Astrocyte (in vitro differentiated cells and primary cell): ENCODE data around the gene TIMM13. TPM values are rescaled to one million over a fixed set of nuclear protein-coding genes. Genes with fewer than 3 reads are reported as not detected.

ENCODE experiments used
- DNase-seq: peaks from one replicate; pipeline ENCODE4 v3.0.0-alpha.2; 2010; ENCODE audit warnings: low read depth
- FAIRE-seq: peaks from 2 replicates; lab custom pipeline; 2011; peaks lifted over from hg19 to GRCh38; lab: Jason Lieb, UNC
- H2AFZ ChIP-seq: 2 replicates; pipeline ENCODE4 v1.6.0; 2012; ENCODE audit warnings: low read depth, low read length, inconsistent platforms
- H3K27ac ChIP-seq: 2 replicates; pipeline ENCODE4 v1.5.1; 2011; ENCODE audit warnings: low read depth, low read length, inconsistent platforms
- H3K27me3 ChIP-seq: 2 replicates; pipeline ENCODE4 v1.6.0; 2011; ENCODE audit warnings: low read length, inconsistent platforms; ENCODE audit not compliant: insufficient read depth
- H3K36me3 ChIP-seq: 2 replicates; pipeline ENCODE4 v1.5.1; 2011; ENCODE audit warnings: low read length, inconsistent platforms; ENCODE audit not compliant: insufficient read depth
- H3K4me1 ChIP-seq: 2 replicates; pipeline ENCODE4 v1.5.1; 2011; ENCODE audit warnings: low read length, inconsistent platforms; ENCODE audit not compliant: insufficient read depth
- H3K4me2 ChIP-seq: 2 replicates; pipeline ENCODE4 v1.6.0; 2012; ENCODE audit warnings: low read length, inconsistent platforms
- H3K4me3 ChIP-seq: 2 replicates; pipeline ENCODE4 v1.5.1; 2011; ENCODE audit warnings: low read depth, mild to moderate bottlenecking, low read length, inconsistent platforms; ENCODE audit not compliant: insufficient read depth
- H3K79me2 ChIP-seq: 2 replicates; pipeline ENCODE4 v1.6.0; 2012; ENCODE audit warnings: mild to moderate bottlenecking, low read length, inconsistent platforms; ENCODE audit not compliant: insufficient read depth
- H3K9ac ChIP-seq: 2 replicates; pipeline ENCODE4 v1.6.0; 2012; ENCODE audit warnings: mild to moderate bottlenecking, low read length, inconsistent platforms
- H3K9me3 ChIP-seq: 2 replicates; pipeline ENCODE4 v1.5.1; 2012; ENCODE audit warnings: low read depth, mild to moderate bottlenecking, low read length, inconsistent platforms; ENCODE audit not compliant: insufficient read depth
- H4K20me1 ChIP-seq: 2 replicates; pipeline ENCODE4 v1.6.0; 2012; ENCODE audit warnings: low read length, inconsistent platforms; ENCODE audit not compliant: insufficient read depth
- H3K27ac Mint-ChIP-seq: one replicate; pipeline ENCODE4 v1.8.0; 2021; ENCODE audit warnings: mild to moderate bottlenecking, mixed read lengths; ENCODE audit not compliant: unreplicated experiment
- H3K27me3 Mint-ChIP-seq: one replicate; pipeline ENCODE4 v1.8.0; 2021; ENCODE audit warnings: low read depth, mixed read lengths; ENCODE audit not compliant: unreplicated experiment
- H3K36me3 Mint-ChIP-seq: one replicate; pipeline ENCODE4 v1.8.0; 2021; ENCODE audit warnings: low read depth, mixed read lengths; ENCODE audit not compliant: unreplicated experiment
- H3K4me1 Mint-ChIP-seq: one replicate; pipeline ENCODE4 v1.8.0; 2021; ENCODE audit warnings: low read depth, mixed read lengths; ENCODE audit not compliant: unreplicated experiment
- H3K4me3 Mint-ChIP-seq: one replicate; pipeline ENCODE4 v1.8.0; 2021; ENCODE audit warnings: mild to moderate bottlenecking, moderate library complexity, mixed read lengths; ENCODE audit not compliant: unreplicated experiment
- H3K9me3 Mint-ChIP-seq: one replicate; pipeline ENCODE4 v1.8.0; 2021; ENCODE audit warnings: mild to moderate bottlenecking, mixed read lengths; ENCODE audit not compliant: unreplicated experiment
- CTCF ChIP-seq: IDR thresholded peaks from 2 replicates; pipeline ENCODE4 v1.5.1; 2011; ENCODE audit warnings: low read depth, mild to moderate bottlenecking, inconsistent platforms, low read length, moderate library complexity; ENCODE audit not compliant: insufficient read depth
- EZH2 ChIP-seq: IDR thresholded peaks from 2 replicates; pipeline ENCODE4 v1.6.1; 2012; ENCODE audit warnings: mild to moderate bottlenecking, low read length, inconsistent platforms; ENCODE audit not compliant: insufficient read depth
- total RNA-seq: library from RNA; stranded (reverse); gene quantifications from 2 replicates; pipeline ENCODE4 v1.2.1, GENCODE V29; 2021

TIMM13 gene
- total RNA-seq, 1 donor from 2014 or later: 105 TPM

- no peak overlapping the region for H2AFZ ChIP-seq
- no peaks in the 10 kb centered on the region for H3K27me3 ChIP-seq
- Mint-ChIP-seq H3K36me3 (no peaks in the 10 kb centered on the region), H3K4me1 (peaks cover 4% of the 10 kb centered on the region), H3K9me3 (no peaks in the 10 kb centered on the region), H3K27ac (no peak overlapping the region), H3K4me3 (no peak overlapping the region), H3K27me3 (no peaks in the 10 kb centered on the region)
- TF ChIP-seq EZH2 (no peak), CTCF (no peak)
- DNase-seq: no peak
- H3K79me2 ChIP-seq: peaks cover 47% of the 10 kb centered on the region
- H3K9me3 ChIP-seq: no peaks in the 10 kb centered on the region
- no peak for FAIRE-seq
- H3K4me2 ChIP-seq: no peak overlapping the region
- H3K4me3 ChIP-seq: no peak overlapping the region
- no peak overlapping the region for H3K9ac ChIP-seq
- H4K20me1 ChIP-seq: peaks cover 32% of the 10 kb centered on the region
- no peak overlapping the region for H3K27ac ChIP-seq
- no peaks in the 10 kb centered on the region for H3K36me3 ChIP-seq
- peaks cover 20% of the 10 kb centered on the region for H3K4me1 ChIP-seq
These were observed 4.1 kb downstream of the TIMM13 start for GRCh38 chr19:2423071-2423914.

- no peak for FAIRE-seq
These were observed 5.6 kb downstream of the TIMM13 start for GRCh38 chr19:2421581-2422306.

More at GRCh38 chr19:2421581-2422306, 5.6 kb downstream of the TIMM13 start:
- Histone ChIP-seq H3K79me2 (peaks cover 40% of the 10 kb centered on the region), H4K20me1 (peaks cover 36% of the 10 kb centered on the region), H3K27ac (no peak overlapping the region), H2AFZ (no peak overlapping the region), H3K4me1 (peaks cover 14% of the 10 kb centered on the region), H3K4me3 (no peak overlapping the region), H3K9me3 (no peaks in the 10 kb centered on the region), H3K4me2 (no peak overlapping the region), H3K27me3 (no peaks in the 10 kb centered on the region), H3K9ac (no peak overlapping the region), H3K36me3 (no peaks in the 10 kb centered on the region)
- Mint-ChIP-seq H3K9me3 (no peaks in the 10 kb centered on the region), H3K27me3 (no peaks in the 10 kb centered on the region), H3K27ac (peak overlapping the region; percentile 12), H3K4me1 (peaks cover 2% of the 10 kb centered on the region), H3K4me3 (no peak overlapping the region), H3K36me3 (peaks cover 2% of the 10 kb centered on the region)
- TF ChIP-seq CTCF (no peak), EZH2 (no peak)
- no peak for DNase-seq
